Thoracic aorta (tissue), 2 donors: ENCODE results near the gene SLC9A8. TPM values are rescaled to one million over a fixed set of nuclear protein-coding genes. Genes with fewer than 3 reads are reported as not detected.

ENCODE experiments used
- ATAC-seq: fragments of 150-250 bp; one replicate; pipeline ENCODE4 v1.8.0; 2017; ENCODE audit warnings: low read depth; ENCODE audit not compliant: insufficient number of reproducible peaks, low FRiP score
- DNase-seq: peaks from one replicate; pipeline ENCODE4 v3.0.0-alpha.2; 2020; ENCODE audit warnings: low spot score
- H3K27ac ChIP-seq, 2 donors: fragments of 200-600 bp; sonication (generic); 1 replicate in 1 of 2; 2 replicates in 1 of 2; pipeline ENCODE4 v1.5.1; 2016; ENCODE audit warnings: mild to moderate bottlenecking in 2 of 2, moderate library complexity in 2 of 2
- H3K27me3 ChIP-seq: fragments of 200-600 bp; sonication (generic); replicated peaks from 2 replicates; pipeline ENCODE4 v1.6.0; 2016; ENCODE audit warnings: mild to moderate bottlenecking; ENCODE audit not compliant: insufficient read depth
- H3K36me3 ChIP-seq: fragments of 200-600 bp; sonication (generic); one replicate; pipeline ENCODE4 v1.5.1; 2016
- H3K4me1 ChIP-seq, 2 donors: fragments of 200-600 bp; sonication (generic); 1 replicate in 1 of 2; 2 replicates in 1 of 2; pipeline versions ENCODE4 v1.5.1 to v1.6.0; 2016; ENCODE audit warnings: low read depth in 2 of 2, mild to moderate bottlenecking in 1 of 2; ENCODE audit not compliant: control insufficient read depth in 1 of 2
- H3K4me3 ChIP-seq: fragments of 200-600 bp; sonication (generic); 2 replicates; pipeline ENCODE4 v1.5.1; 2016; ENCODE audit warnings: mild to moderate bottlenecking
- H3K9me3 ChIP-seq: fragments of 200-600 bp; sonication (generic); 2 replicates; pipeline ENCODE4 v1.5.1; 2016
- total RNA-seq, 2 donors: library from RNA; depleted of rRNA; stranded (reverse); fragments of >200 nt; gene quantifications; one replicate each; pipeline versions ENCODE4 v1.1.0 to v1.2.3, GENCODE V29; 2016
- TF ChIP-seq, protein P1 (sequence below): fragments of 200-600 bp; sonication (generic); IDR thresholded peaks from one replicate; pipeline ENCODE4 v1.5.1; 2019; ENCODE audit warnings: antibody characterized with exemption

SLC9A8 gene
- total RNA-seq, 2 donors from 2014 or later, result 9.2 to 14.3 TPM

DNA sequence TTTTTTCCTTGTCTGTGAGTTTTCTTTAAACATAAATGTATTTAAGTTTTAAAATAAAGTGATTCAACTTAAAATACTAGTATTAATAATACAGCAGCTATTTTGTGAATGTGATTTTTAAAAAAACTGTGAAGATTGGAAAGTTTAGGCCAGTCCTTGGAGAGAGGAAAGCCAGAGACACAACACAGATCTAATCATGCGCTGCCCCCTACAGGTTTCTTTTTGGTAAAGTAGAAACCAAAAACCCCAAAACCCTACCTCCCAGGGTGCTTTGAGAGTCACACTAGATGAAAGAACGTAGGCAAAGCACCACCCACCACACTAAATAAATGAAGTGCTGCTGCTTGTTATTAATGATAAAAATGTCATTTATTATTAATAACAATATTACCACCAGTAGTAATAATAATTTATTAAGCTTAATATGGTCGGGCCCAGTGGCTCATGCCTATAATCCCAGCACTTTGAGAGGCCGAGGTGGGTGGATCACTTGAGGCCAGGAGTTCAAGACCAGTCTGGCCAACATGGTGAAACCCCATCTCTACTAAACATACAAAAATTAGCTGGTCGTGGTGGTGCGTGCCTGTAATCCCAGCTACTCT lies 33.7 kb downstream of the SLC9A8 start:
- Histone ChIP-seq H3K27me3 (no peaks in the 10 kb centered on the region), H3K9me3 (peaks cover 4% of the 10 kb centered on the region), H3K36me3 (peaks cover 9% of the 10 kb centered on the region), H3K27ac (peak overlapping the region; percentile 5 to 46), H3K4me1 (peaks cover 23 to 33% of the 10 kb centered on the region in 2 donors), H3K4me3 (no peak overlapping the region)
- DNase-seq (no peak), ATAC-seq (no peak)
- TF ChIP-seq, protein P1, sequence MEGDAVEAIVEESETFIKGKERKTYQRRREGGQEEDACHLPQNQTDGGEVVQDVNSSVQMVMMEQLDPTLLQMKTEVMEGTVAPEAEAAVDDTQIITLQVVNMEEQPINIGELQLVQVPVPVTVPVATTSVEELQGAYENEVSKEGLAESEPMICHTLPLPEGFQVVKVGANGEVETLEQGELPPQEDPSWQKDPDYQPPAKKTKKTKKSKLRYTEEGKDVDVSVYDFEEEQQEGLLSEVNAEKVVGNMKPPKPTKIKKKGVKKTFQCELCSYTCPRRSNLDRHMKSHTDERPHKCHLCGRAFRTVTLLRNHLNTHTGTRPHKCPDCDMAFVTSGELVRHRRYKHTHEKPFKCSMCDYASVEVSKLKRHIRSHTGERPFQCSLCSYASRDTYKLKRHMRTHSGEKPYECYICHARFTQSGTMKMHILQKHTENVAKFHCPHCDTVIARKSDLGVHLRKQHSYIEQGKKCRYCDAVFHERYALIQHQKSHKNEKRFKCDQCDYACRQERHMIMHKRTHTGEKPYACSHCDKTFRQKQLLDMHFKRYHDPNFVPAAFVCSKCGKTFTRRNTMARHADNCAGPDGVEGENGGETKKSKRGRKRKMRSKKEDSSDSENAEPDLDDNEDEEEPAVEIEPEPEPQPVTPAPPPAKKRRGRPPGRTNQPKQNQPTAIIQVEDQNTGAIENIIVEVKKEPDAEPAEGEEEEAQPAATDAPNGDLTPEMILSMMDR, result peak; percentile 52

DNA sequence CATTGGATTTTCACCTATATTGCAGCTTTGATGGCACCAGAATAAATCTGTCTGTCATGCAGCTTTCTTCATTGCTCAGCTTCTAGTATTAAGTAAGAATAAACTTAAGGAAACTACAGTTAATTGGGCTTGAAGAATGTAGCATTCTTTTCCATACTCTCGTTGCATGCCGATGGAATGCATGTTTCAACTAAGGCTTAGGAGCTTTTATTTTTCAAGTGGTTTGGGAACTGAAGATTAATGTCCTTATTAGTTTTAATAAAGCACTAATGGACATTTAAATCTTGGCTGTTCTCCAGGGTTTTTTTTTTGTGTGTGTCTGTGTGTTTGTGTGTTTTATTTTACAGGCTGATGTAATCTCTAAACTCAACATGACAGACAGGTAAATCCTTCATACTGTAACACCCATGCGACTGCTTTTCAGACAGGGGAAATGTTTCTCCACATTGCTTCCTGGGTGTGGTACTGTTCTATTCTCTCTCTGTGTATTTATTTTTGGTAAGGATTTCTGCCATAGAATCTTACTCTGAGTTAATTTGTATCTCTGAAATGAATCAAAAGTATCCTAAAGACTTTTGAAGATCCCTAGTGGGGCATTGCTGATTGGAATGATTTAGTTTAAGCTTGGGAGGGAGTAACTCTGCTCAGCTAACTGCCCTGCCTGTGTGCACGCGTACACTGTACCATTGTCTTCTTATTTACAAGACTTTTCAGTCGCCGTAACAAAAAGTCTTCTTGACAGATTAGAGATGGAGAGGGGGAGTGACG lies 38.0 kb downstream of the SLC9A8 start:
- DNase-seq, result no peak
- H3K27ac ChIP-seq, result peak overlapping the region; percentile 85 to 89
- ATAC-seq, result no peak
- peaks cover 14% of the 10 kb centered on the region for H3K36me3 ChIP-seq
- H3K4me1 ChIP-seq, result peaks cover 35 to 46% of the 10 kb centered on the region in 2 donors
- no peaks in the 10 kb centered on the region for H3K9me3 ChIP-seq
- TF ChIP-seq, protein P1, result no peak
- H3K4me3 ChIP-seq, result no peak overlapping the region
- H3K27me3 ChIP-seq, result no peaks in the 10 kb centered on the region

DNA sequence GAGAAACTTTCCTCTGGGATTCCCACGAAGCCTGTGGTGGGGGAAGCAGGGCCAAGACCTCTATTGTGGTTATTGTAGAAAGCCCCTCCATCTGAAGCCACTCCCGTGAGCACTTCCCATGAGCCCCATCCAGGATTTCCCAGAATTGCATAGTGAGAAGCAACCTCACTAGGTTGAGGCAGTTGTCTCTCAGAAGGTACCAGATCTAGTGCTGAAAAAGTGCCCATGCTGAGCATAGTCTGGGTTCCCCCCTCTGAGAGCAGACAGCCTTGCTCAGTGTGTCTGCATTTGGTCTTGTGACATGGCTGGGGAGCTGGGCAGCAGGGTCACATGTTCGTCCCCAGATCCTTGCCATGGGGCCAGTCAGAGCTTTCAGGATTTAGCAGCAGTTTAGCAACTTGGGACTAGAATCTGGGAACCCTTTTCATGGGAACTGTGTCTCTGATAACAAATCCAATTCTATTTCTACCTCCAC lies 38.6 kb downstream of the SLC9A8 start:
- Histone ChIP-seq H3K27me3 (no peaks in the 10 kb centered on the region), H3K27ac (peak overlapping the region; percentile 85 to 89), H3K4me1 (peaks cover 32 to 46% of the 10 kb centered on the region in 2 donors), H3K36me3 (peaks cover 18% of the 10 kb centered on the region), H3K4me3 (no peak overlapping the region), H3K9me3 (no peaks in the 10 kb centered on the region)
- ATAC-seq (no peak), DNase-seq (no peak)
- TF ChIP-seq, protein P1, result no peak

DNA sequence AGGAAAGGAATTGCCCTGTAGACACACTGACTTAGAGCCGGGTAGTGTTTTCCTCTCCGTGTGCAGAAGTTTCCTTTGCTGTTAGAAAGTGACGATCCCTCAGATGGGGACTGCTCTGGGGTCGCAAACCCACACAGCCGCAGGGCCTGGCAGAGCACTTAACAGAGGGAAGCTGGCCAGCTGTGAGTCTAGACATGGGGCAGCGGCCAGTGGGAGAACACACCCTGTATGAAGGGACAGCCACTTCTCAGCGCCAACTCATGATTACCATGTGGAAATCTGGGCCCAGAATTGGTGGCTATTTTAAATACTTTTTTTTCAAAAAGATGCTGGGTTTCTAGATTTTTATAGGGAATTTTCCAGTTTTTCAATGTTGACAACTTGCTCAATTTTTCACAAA lies 39.4 kb downstream of the SLC9A8 start:
- H3K36me3 ChIP-seq, result peaks cover 18% of the 10 kb centered on the region
- no peaks in the 10 kb centered on the region for H3K9me3 ChIP-seq
- DNase-seq (no peak), ATAC-seq (peak; percentile 44)
- peak overlapping the region; percentile 85 to 89 for H3K27ac ChIP-seq
- H3K4me1 ChIP-seq, result peaks cover 32 to 46% of the 10 kb centered on the region in 2 donors
- H3K4me3 ChIP-seq, result no peak overlapping the region
- no peaks in the 10 kb centered on the region for H3K27me3 ChIP-seq
- TF ChIP-seq, protein P1, result no peak

DNA sequence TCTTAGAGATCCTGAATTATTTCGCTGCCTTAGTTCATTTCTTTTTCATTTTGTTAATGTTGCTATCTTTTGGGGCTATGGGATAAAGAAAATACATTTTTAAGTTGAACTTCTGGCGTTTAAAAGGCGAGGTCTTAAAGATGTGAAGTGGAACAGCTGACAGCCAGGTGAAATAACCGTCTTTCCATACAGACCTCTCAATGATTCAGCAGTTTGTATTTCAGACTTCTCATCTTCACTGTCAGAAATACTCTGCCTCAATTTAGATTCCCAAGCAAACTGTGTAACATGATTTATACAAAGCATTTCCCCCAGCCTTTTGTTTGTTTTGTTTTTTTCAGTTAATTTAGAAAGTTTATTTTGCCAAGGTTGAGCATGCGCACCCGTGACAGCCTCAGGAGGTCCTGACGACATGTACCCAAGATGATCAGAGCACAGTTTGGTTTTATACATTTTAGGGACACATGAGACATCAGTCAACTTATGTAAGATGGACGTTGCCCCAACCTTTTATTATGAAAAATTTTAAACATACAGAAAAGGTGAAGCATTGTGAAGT lies 40.0 kb downstream of the SLC9A8 start:
- no peak for DNase-seq
- TF ChIP-seq, protein P1, result no peak
- no peak overlapping the region for H3K4me3 ChIP-seq
- H3K27ac ChIP-seq, result peak overlapping the region; percentile 85 to 89
- H3K4me1 ChIP-seq, result peaks cover 33 to 49% of the 10 kb centered on the region in 2 donors
- peaks cover 18% of the 10 kb centered on the region for H3K36me3 ChIP-seq
- H3K27me3 ChIP-seq, result no peaks in the 10 kb centered on the region
- ATAC-seq, result no peak
- H3K9me3 ChIP-seq, result no peaks in the 10 kb centered on the region
